IMR-90 (cell line): ENCODE results near the gene KLC1. TPM values are rescaled to one million over a fixed set of nuclear protein-coding genes. Genes with fewer than 3 reads are reported as not detected.

Experiments
- ATAC-seq: fragments of 200-7000 bp; cut with Tn5 transposase; 2 replicates; pipeline ENCODE4 v1.9.1; 2020; ENCODE audit warnings: low read depth, mild to moderate bottlenecking, moderate library complexity
- BruUV-seq: library from RNA; stranded (reverse); fragments of 400-500 nt; replicated peaks from 2 replicates; lab custom pipeline; 2021; lab: Mats Ljungman, UMichigan
- CTCF ChIA-PET: fragments of 300-600 bp; formaldehyde crosslinking; extraction: SDS; loops from one replicate; lab custom pipeline; 2021; ENCODE audit warnings: antibody characterized with exemption; lab: Yijun Ruan, JAX
- POLR2A ChIA-PET: fragments of 300-600 bp; sonication (Branson Sonifier 250); formaldehyde crosslinking; loops from one replicate; lab custom pipeline; 2022; ENCODE audit warnings: antibody characterized with exemption; ENCODE audit not compliant: unreplicated experiment; lab: Charles Lee
- DNase-seq: peaks from one replicate; pipeline ENCODE4 v3.0.0; 2013
- H2AFZ ChIP-seq: replicated peaks from 2 replicates; pipeline ENCODE3; 2013; ENCODE audit warnings: low read length, mild to moderate bottlenecking; ENCODE audit not compliant: poor library complexity
- H2AK5ac ChIP-seq: 2 replicates; pipeline ENCODE4 v1.6.1; 2013; ENCODE audit warnings: low read depth, low read length, inconsistent platforms
- H2AK9ac ChIP-seq: replicated peaks from 2 replicates; pipeline ENCODE3; 2013; ENCODE audit warnings: mild to moderate bottlenecking, low read depth, low read length, moderate library complexity; ENCODE audit not compliant: poor library complexity
- H2BK120ac ChIP-seq: 2 replicates; pipeline ENCODE4 v1.6.1; 2013; ENCODE audit warnings: low read depth, low read length, inconsistent platforms
- H2BK15ac ChIP-seq: 3 replicates; pipeline ENCODE4 v1.6.1; 2013; ENCODE audit warnings: low read depth, low read length, inconsistent platforms
- H2BK20ac ChIP-seq: 2 replicates; pipeline ENCODE4 v1.6.1; 2013; ENCODE audit warnings: low read depth, mild to moderate bottlenecking, inconsistent platforms, low read length, moderate library complexity
- H2BK5ac ChIP-seq: 2 replicates; pipeline ENCODE4 v1.6.1; 2013; ENCODE audit warnings: mild to moderate bottlenecking, low read depth, low read length, inconsistent platforms; ENCODE audit not compliant: poor library complexity, severe bottlenecking
- H3K14ac ChIP-seq: replicated peaks from 2 replicates; pipeline ENCODE4 v1.6.1; 2013; ENCODE audit warnings: low read depth, low read length, inconsistent platforms
- H3K18ac ChIP-seq: 2 replicates; pipeline ENCODE4 v1.6.1; 2013; ENCODE audit warnings: low read depth, low read length, control low read depth
- H3K23ac ChIP-seq: 2 replicates; pipeline ENCODE4 v1.6.1; 2013; ENCODE audit warnings: low read depth, low read length, inconsistent platforms
- H3K27ac ChIP-seq: 2 replicates; pipeline ENCODE4 v1.5.1; 2013; ENCODE audit warnings: mild to moderate bottlenecking, control low read depth, low read length; ENCODE audit not compliant: insufficient read depth
- H3K27me3 ChIP-seq: 2 replicates; pipeline ENCODE4 v1.6.1; 2013; ENCODE audit warnings: low read length; ENCODE audit not compliant: control insufficient read depth, insufficient read depth
- H3K36me3 ChIP-seq: 2 replicates; pipeline ENCODE4 v1.6.1; 2013; ENCODE audit warnings: low read length, mixed read lengths; ENCODE audit not compliant: control insufficient read depth, insufficient read depth
- H3K4ac ChIP-seq: 2 replicates; pipeline ENCODE4 v1.6.1; 2013; ENCODE audit warnings: low read depth, low read length, inconsistent platforms
- H3K4me1 ChIP-seq: 2 replicates; pipeline ENCODE4 v1.6.1; 2013; ENCODE audit warnings: low read length, mixed read lengths; ENCODE audit not compliant: control insufficient read depth, insufficient read depth
- H3K4me2 ChIP-seq: 2 replicates; pipeline ENCODE4 v1.6.1; 2013; ENCODE audit warnings: low read depth, mild to moderate bottlenecking, control low read depth, low read length, moderate library complexity
- H3K4me3 ChIP-seq: 2 replicates; pipeline ENCODE4 v1.5.1; 2013; ENCODE audit warnings: low read depth, mild to moderate bottlenecking, control low read depth, low read length, moderate library complexity; ENCODE audit not compliant: insufficient read depth
- H3K56ac ChIP-seq: 2 replicates; pipeline ENCODE4 v1.6.1; 2013; ENCODE audit warnings: low read length, inconsistent platforms; ENCODE audit not compliant: insufficient read depth; ENCODE audit errors: extremely low read depth
- H3K79me1 ChIP-seq, 2 experiments: 2 replicates each; pipeline ENCODE4 v1.6.1; 2013; ENCODE audit warnings: low read length in 2 of 2, inconsistent platforms in 1 of 2, low read depth in 1 of 2
- H3K9ac ChIP-seq: 2 replicates; pipeline ENCODE4 v1.6.1; 2013; ENCODE audit warnings: low read depth, low read length, control low read depth
- H3K9me1 ChIP-seq: 2 replicates; pipeline ENCODE4 v1.6.1; 2013; ENCODE audit warnings: low read length, inconsistent platforms; ENCODE audit not compliant: insufficient read depth
- H3K9me3 ChIP-seq: 2 replicates; pipeline ENCODE4 v1.6.1; 2013; ENCODE audit warnings: low read length; ENCODE audit not compliant: control insufficient read depth, insufficient read depth
- H4K20me1 ChIP-seq: 2 replicates; pipeline ENCODE4 v1.6.1; 2013; ENCODE audit warnings: low read length, inconsistent platforms; ENCODE audit not compliant: insufficient read depth
- H4K5ac ChIP-seq: 2 replicates; pipeline ENCODE4 v1.6.1; 2013; ENCODE audit warnings: mild to moderate bottlenecking, low read depth, low read length, control low read depth
- H4K8ac ChIP-seq, 2 experiments: 2 replicates each; pipeline ENCODE4 v1.6.1; 2013; ENCODE audit warnings: low read depth in 2 of 2, low read length in 2 of 2, control low read depth in 1 of 2, inconsistent platforms in 1 of 2
- H4K91ac ChIP-seq: 2 replicates; pipeline ENCODE4 v1.6.1; 2013; ENCODE audit warnings: low read depth, low read length, inconsistent platforms; ENCODE audit not compliant: insufficient read depth
- BHLHE40 ChIP-seq: fragments of 150-350 bp; IDR thresholded peaks from 2 replicates; pipeline ENCODE4 v1.6.1; 2016; ENCODE audit warnings: mild to moderate bottlenecking, low read depth, low read length
- CHD1 ChIP-seq: IDR thresholded peaks from 2 replicates; pipeline ENCODE4 v1.6.1; 2012; ENCODE audit warnings: low read depth, low read length, improper control_type of control experiment
- FOS ChIP-seq: fragments of 150-350 bp; IDR thresholded peaks from 2 replicates; pipeline ENCODE4 v1.6.1; 2016; ENCODE audit warnings: low read depth, low read length
- MAFK ChIP-seq: IDR thresholded peaks from 2 replicates; pipeline ENCODE4 v1.6.1; 2012; ENCODE audit warnings: low read depth, low read length, improper control_type of control experiment
- MAZ ChIP-seq: IDR thresholded peaks from 2 replicates; pipeline ENCODE4 v1.6.1; 2012; ENCODE audit warnings: low read depth, mild to moderate bottlenecking, low read length, improper control_type of control experiment, moderate library complexity, borderline replicate concordance
- MXI1 ChIP-seq: IDR thresholded peaks from 2 replicates; pipeline ENCODE4 v1.6.1; 2012; ENCODE audit warnings: low read depth, mild to moderate bottlenecking, low read length, moderate library complexity, borderline replicate concordance
- NFE2L2 ChIP-seq: fragments of 150-350 bp; IDR thresholded peaks from 2 replicates; pipeline ENCODE4 v1.6.1; 2016; ENCODE audit warnings: low read depth, mild to moderate bottlenecking, low read length
- POLR2A ChIP-seq: IDR thresholded peaks from 2 replicates; pipeline ENCODE4 v1.6.1; 2012; ENCODE audit warnings: mild to moderate bottlenecking, low read depth, low read length
- RAD21 ChIP-seq: IDR thresholded peaks from 2 replicates; pipeline ENCODE4 v1.6.1; 2012; ENCODE audit warnings: low read length, improper control_type of control experiment
- RCOR1 ChIP-seq: IDR thresholded peaks from 2 replicates; pipeline ENCODE4 v1.6.1; 2012; ENCODE audit warnings: mild to moderate bottlenecking, low read length, improper control_type of control experiment; ENCODE audit not compliant: insufficient replicate concordance
- RFX5 ChIP-seq: IDR thresholded peaks from 2 replicates; pipeline ENCODE4 v1.8.0; 2012; ENCODE audit warnings: low read depth, mild to moderate bottlenecking, low read length, moderate library complexity
- SMC3 ChIP-seq: fragments of 150-350 bp; IDR thresholded peaks from 2 replicates; pipeline ENCODE4 v1.6.1; 2016; ENCODE audit warnings: low read depth, mild to moderate bottlenecking, antibody characterized with exemption, low read length, moderate library complexity
- WGBS, 2 experiments: methylation state at CpG; one replicate each; pipeline versions ENCODE4 v1.1.5 to v1.1.7; 2013; ENCODE audit warnings: missing lambda C conversion rate in 2 of 2; ENCODE audit not compliant: insufficient read length in 1 of 2; ENCODE audit errors: extremely low coverage in 2 of 2; 5-methylcytosine and 5-hydroxymethylcytosine counted together
- dilution Hi-C: fragments of 300-500 bp; cut with HindIII; formaldehyde crosslinking; loops from one replicate; pipeline ENCODE4 v1.14.3; 2018; ENCODE audit warnings: low sequenced_read_pairs; ENCODE audit not compliant: unreplicated experiment
- in situ Hi-C: fragments of 300-500 bp; cut with MboI; formaldehyde crosslinking; loops from 3 replicates; pipeline ENCODE4 v1.14.3; 2019; ENCODE audit warnings: low sequenced_read_pairs, inconsistent platforms, mixed read lengths
- intact Hi-C: fragments of 100-400 bp; cut with micrococcal nuclease; formaldehyde crosslinking; loops from 2 replicates; pipeline ENCODE4 v1.10.0; 2022
- polyA plus RNA-seq, 3 experiments: library from polyadenylated mRNA; depleted of rRNA; stranded (reverse); fragments of >200 nt; gene quantifications; 2 replicates each; pipeline ENCODE4 v1.2.3, GENCODE V29; 2012; ENCODE audit warnings: low replicate concordance in 1 of 3
- total RNA-seq: library from RNA; depleted of rRNA; stranded (reverse); fragments of >200 nt; gene quantifications from 2 replicates; pipeline ENCODE4 v1.2.3, GENCODE V29; 2012
- TF ChIP-seq, protein P1 (sequence below): fragments of 150-350 bp; IDR thresholded peaks from 2 replicates; pipeline ENCODE4 v1.6.1; 2016; ENCODE audit warnings: low read depth, mild to moderate bottlenecking, low read length, moderate library complexity, borderline replicate concordance
- TF ChIP-seq, protein P2 (sequence below): conservative IDR thresholded peaks from 2 replicates; pipeline ENCODE4 v1.5.1; 2012; ENCODE audit warnings: mild to moderate bottlenecking, low read depth, low read length, improper control_type of control experiment
- TF ChIP-seq, protein P3 (sequence below): fragments of 150-350 bp; IDR thresholded peaks from 2 replicates; pipeline ENCODE4 v1.6.1; 2017; ENCODE audit warnings: mild to moderate bottlenecking, antibody characterized with exemption, low read length, low read depth

The KLC1 gene
- total and polyA plus RNA-seq, 2 of the 4 experiments (the other 2 are of a cell fraction) = 101 to 157 TPM

DNA sequence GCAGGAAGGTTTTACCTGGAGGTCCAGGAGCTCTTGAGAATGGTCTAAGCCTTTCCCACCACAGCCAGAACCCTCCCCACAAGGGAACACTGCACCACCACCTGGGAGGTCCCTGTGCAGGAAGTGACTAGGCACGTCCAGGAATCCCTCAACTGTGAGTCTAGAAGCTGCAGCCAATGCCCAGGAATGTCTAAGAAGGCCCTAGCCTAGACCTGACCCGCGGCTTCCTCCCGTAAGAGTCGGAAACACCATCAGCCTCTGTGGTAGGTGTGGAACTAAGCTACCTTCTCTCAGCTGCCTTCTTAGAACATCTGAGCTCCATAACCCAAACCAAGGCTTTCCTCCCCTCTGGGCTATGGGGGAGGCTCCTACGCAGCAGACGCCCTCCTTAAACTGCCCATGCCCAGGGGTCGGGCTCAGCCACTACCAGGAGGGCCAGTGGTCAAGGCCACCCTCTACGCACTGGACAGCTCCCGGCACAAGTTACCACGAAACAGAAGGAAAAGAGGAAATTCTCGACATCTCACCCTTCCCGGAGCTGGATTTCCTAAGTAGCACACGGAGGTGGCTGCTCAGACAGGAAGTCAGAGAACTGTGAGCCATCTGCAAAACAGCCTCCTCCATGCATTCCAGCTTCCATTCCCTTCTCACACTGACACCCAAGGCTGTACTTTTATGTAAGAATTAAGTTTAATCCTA lies 112.1 kb downstream of the KLC1 start:
- POLR2A ChIA-PET = no interaction called here
- DNase-seq = peak; percentile 39
- intact Hi-C loops = no loop called here
- TF ChIP-seq RCOR1 (no peak), RAD21 (no peak), BHLHE40 (no peak), SMC3 (no peak), POLR2A (no peak), NFE2L2 (no peak), RFX5 (no peak), MAZ (no peak), MXI1 (no peak), CHD1 (no peak), MAFK (no peak), FOS (no peak)
- TF ChIP-seq, protein P1, sequence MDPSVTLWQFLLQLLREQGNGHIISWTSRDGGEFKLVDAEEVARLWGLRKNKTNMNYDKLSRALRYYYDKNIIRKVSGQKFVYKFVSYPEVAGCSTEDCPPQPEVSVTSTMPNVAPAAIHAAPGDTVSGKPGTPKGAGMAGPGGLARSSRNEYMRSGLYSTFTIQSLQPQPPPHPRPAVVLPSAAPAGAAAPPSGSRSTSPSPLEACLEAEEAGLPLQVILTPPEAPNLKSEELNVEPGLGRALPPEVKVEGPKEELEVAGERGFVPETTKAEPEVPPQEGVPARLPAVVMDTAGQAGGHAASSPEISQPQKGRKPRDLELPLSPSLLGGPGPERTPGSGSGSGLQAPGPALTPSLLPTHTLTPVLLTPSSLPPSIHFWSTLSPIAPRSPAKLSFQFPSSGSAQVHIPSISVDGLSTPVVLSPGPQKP = no peak
- TF ChIP-seq, protein P2, sequence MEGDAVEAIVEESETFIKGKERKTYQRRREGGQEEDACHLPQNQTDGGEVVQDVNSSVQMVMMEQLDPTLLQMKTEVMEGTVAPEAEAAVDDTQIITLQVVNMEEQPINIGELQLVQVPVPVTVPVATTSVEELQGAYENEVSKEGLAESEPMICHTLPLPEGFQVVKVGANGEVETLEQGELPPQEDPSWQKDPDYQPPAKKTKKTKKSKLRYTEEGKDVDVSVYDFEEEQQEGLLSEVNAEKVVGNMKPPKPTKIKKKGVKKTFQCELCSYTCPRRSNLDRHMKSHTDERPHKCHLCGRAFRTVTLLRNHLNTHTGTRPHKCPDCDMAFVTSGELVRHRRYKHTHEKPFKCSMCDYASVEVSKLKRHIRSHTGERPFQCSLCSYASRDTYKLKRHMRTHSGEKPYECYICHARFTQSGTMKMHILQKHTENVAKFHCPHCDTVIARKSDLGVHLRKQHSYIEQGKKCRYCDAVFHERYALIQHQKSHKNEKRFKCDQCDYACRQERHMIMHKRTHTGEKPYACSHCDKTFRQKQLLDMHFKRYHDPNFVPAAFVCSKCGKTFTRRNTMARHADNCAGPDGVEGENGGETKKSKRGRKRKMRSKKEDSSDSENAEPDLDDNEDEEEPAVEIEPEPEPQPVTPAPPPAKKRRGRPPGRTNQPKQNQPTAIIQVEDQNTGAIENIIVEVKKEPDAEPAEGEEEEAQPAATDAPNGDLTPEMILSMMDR = no peak
- TF ChIP-seq, protein P3, sequence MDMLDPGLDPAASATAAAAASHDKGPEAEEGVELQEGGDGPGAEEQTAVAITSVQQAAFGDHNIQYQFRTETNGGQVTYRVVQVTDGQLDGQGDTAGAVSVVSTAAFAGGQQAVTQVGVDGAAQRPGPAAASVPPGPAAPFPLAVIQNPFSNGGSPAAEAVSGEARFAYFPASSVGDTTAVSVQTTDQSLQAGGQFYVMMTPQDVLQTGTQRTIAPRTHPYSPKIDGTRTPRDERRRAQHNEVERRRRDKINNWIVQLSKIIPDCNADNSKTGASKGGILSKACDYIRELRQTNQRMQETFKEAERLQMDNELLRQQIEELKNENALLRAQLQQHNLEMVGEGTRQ = no peak

More for the DNA sequence above, 112.1 kb downstream of the KLC1 start:
- Histone ChIP-seq H3K4me1 (peaks cover 2% of the 10 kb centered on the region; the same call in 1 of the 2 replicates), H3K9me1 (peaks cover 7% of the 10 kb centered on the region; the same call in 1 of the 2 replicates), H4K5ac (no peak overlapping the region), H3K18ac (no peak overlapping the region), H3K27ac (no peak overlapping the region), H2BK120ac (no peak overlapping the region), H3K14ac (no peak overlapping the region), H3K56ac (no peak overlapping the region), H3K23ac (no peak overlapping the region; the same call in 1 of the 2 replicates), H2BK20ac (no peak overlapping the region), H2AFZ (peak overlapping the region; percentile 83), H3K27me3 (no peaks in the 10 kb centered on the region), H2AK9ac (peak overlapping the region; percentile 23), H2AK5ac (no peak overlapping the region), H3K4ac (peak overlapping the region; percentile 7; the same call in 1 of the 2 replicates), H3K9ac (no peak overlapping the region), H4K20me1 (no peaks in the 10 kb centered on the region), H2BK15ac (no peak overlapping the region), H3K4me2 (no peak overlapping the region), H4K91ac (no peak overlapping the region), H3K79me1 (0 out of 4 replicates have a peak, but pooled peaks cover 0 to 2% of the 10 kb centered on the region in 2 experiments), H3K4me3 (no peak overlapping the region), H3K36me3 (peaks cover 1% of the 10 kb centered on the region; the same call in 1 of the 2 replicates), H2BK5ac (no peak overlapping the region), H4K8ac (no peak overlapping the region), H3K9me3 (no peaks in the 10 kb centered on the region)
- no TSS peak for BruUV-seq
- in situ Hi-C loops = no loop called here
- dilution Hi-C loops = no loop called here
- peak; percentile 64 for ATAC-seq
- CTCF ChIA-PET = no interaction called here
- 73% methylated on average over 3 of the region's 14 CpGs; no CpG with 5 or more reads in 1 of the 2 experiments for WGBS, 2 experiments
